DMS53 (cell line): Measurements from ENCODE around the gene USH2A.
"Not testable (repeated sequence)": the region's sequence is repeated elsewhere in the genome, so short reads cannot be mapped to it uniquely, and the experiment has no call there.

Source experiments
- DNase-seq: peaks from one replicate; lab custom pipeline; 2025; lab: John Stamatoyannopoulos, UW

The USH2A gene

GRCh38 chr1:216200941-216201340 lies 222.3 kb downstream of the USH2A start:
- DNase-seq: no peak

- DNase-seq: no peak
Observed at GRCh38 chr1:216194721-216195120, 228.5 kb downstream of the USH2A start.

- peak; percentile 58 for DNase-seq
Observed at GRCh38 chr1:216193839-216194443, 229.3 kb downstream of the USH2A start.

GRCh38 chr1:216190438-216190837 lies 232.8 kb downstream of the USH2A start:
- no peak for DNase-seq

- peak; percentile 26 for DNase-seq
Observed at GRCh38 chr1:216186816-216187215, 236.4 kb downstream of the USH2A start.

- DNase-seq: no peak
Observed at GRCh38 chr1:216186141-216186540, 237.1 kb downstream of the USH2A start.

GRCh38 chr1:216184126-216184680 lies 239.0 kb downstream of the USH2A start:
- no peak for DNase-seq

- DNase-seq: peak; percentile 36
Observed at GRCh38 chr1:216183454-216183853, 239.8 kb downstream of the USH2A start.

- peak; percentile 69 for DNase-seq
Observed at GRCh38 chr1:216183007-216183406, 240.2 kb downstream of the USH2A start.

- DNase-seq: no peak
Observed at GRCh38 chr1:216181590-216181989, 241.7 kb downstream of the USH2A start.

GRCh38 chr1:216178281-216178680 lies 245.0 kb downstream of the USH2A start:
- no peak for DNase-seq

- no peak for DNase-seq
Observed at GRCh38 chr1:216176970-216177369, 246.3 kb downstream of the USH2A start.

GRCh38 chr1:216175714-216176113 lies 247.5 kb downstream of the USH2A start:
- DNase-seq: no peak

- no peak for DNase-seq
Observed at GRCh38 chr1:216173376-216173995, 249.8 kb downstream of the USH2A start.

GRCh38 chr1:216169351-216169750 lies 253.9 kb downstream of the USH2A start:
- no peak for DNase-seq

- DNase-seq: no peak
Observed at GRCh38 chr1:216168546-216168945, 254.7 kb downstream of the USH2A start.

GRCh38 chr1:216154063-216154462 lies 269.2 kb downstream of the USH2A start:
- no peak for DNase-seq

- no peak for DNase-seq
Observed at GRCh38 chr1:216153130-216153529, 270.1 kb downstream of the USH2A start.

GRCh38 chr1:216145451-216146018 lies 277.7 kb downstream of the USH2A start:
- DNase-seq: not testable (repeated sequence)

- DNase-seq: no peak
Observed at GRCh38 chr1:216144661-216145450, 278.4 kb downstream of the USH2A start.

GRCh38 chr1:216142921-216143320 lies 280.3 kb downstream of the USH2A start:
- DNase-seq: no peak

- no peak for DNase-seq
Observed at GRCh38 chr1:216140730-216141524, 282.3 kb downstream of the USH2A start.
